ENCODE results near the gene L1CAM. TPM values are rescaled to one million over a fixed set of nuclear protein-coding genes. Genes with fewer than 3 reads are reported as not detected.

Gene L1CAM
- total and polyA plus RNA-seq, 2 of the 8 experiments (the other 6 are each of a cell fraction or from before 2014, with no cell fraction given), result 11.0 to 43.0 TPM

- TF ChIP-seq CTBP2 (IDR thresholded peaks at IDR 0.05; ENCODE audit: borderline replicate concordance, insufficient read depth, insufficient read length, low read length) (no peak), BACH1 (IDR thresholded peaks at IDR 0.05; ENCODE audit: low read length) (no peak), PHF8 (conservative IDR thresholded peaks at IDR 0.05; ENCODE audit: low read depth, low read length) (no peak), SP2 (IDR thresholded peaks at IDR 0.05; ENCODE audit: low read length) (no peak), SAP30 (IDR thresholded peaks at IDR 0.05; ENCODE audit: insufficient read depth, insufficient replicate concordance, low read length) (no peak), GABPA (IDR thresholded peaks at IDR 0.05; ENCODE audit: borderline replicate concordance, insufficient read depth, low read length) (no peak), JUND (IDR thresholded peaks at IDR 0.05; ENCODE audit: low read length) (no peak), RBBP5 (IDR thresholded peaks at IDR 0.05; ENCODE audit: borderline replicate concordance, low read depth, low read length) (no peak)
Measured at GRCh38 chrX:153871946-153872878, 13.8 kb downstream of the L1CAM start (continued).
